ENCODE data around the gene MLANA.

- TF ChIP-seq EZH2 (IDR thresholded peaks at IDR 0.05; ENCODE audit: insufficient read depth, poor library complexity, severe bottlenecking) (no peak), EZH2phosphoT487 (IDR thresholded peaks at IDR 0.05; ENCODE audit: insufficient read depth, low read depth) (no peak)
These were observed 2.4 kb downstream of the MLANA start for GRCh38 chr9:5893134-5893505.

All from GM23248 (cell line).